Parathyroid adenoma (tissue), 2 donors: ENCODE data around the gene PRKCE.

Experiments
- H2AFZ ChIP-seq: fragments of 300-600 bp; sonication (generic); one replicate; pipeline ENCODE4 v1.7.0; 2017; ENCODE audit warnings: antibody characterized with exemption, mild to moderate bottlenecking
- H3K27ac ChIP-seq: fragments of 300-600 bp; sonication (generic); one replicate; pipeline ENCODE4 v1.7.0; 2017
- H3K27me3 ChIP-seq: fragments of 300-600 bp; sonication (generic); one replicate; pipeline ENCODE4 v1.7.0; 2017; ENCODE audit warnings: low read length; ENCODE audit not compliant: control insufficient read depth, insufficient read depth
- H3K36me3 ChIP-seq: fragments of 300-600 bp; sonication (generic); one replicate; pipeline ENCODE4 v1.7.0; 2017; ENCODE audit warnings: low read length; ENCODE audit not compliant: control insufficient read depth, insufficient read depth
- H3K4me1 ChIP-seq: fragments of 300-600 bp; sonication (generic); one replicate; pipeline ENCODE4 v1.7.0; 2017; ENCODE audit warnings: control low read depth
- H3K4me2 ChIP-seq: fragments of 300-600 bp; sonication (generic); one replicate; pipeline ENCODE4 v1.7.0; 2017; ENCODE audit warnings: low read length
- H3K4me3 ChIP-seq: fragments of 300-600 bp; sonication (generic); one replicate; pipeline ENCODE4 v1.7.0; 2017; ENCODE audit warnings: low read depth, low read length
- H3K79me2 ChIP-seq: fragments of 300-600 bp; sonication (generic); one replicate; pipeline ENCODE4 v1.7.0; 2017; ENCODE audit warnings: control low read depth
- H3K9ac ChIP-seq: fragments of 300-600 bp; sonication (generic); one replicate; pipeline ENCODE4 v1.7.0; 2017; ENCODE audit warnings: mild to moderate bottlenecking
- H3K9me3 ChIP-seq: fragments of 300-600 bp; sonication (generic); one replicate; pipeline ENCODE4 v1.7.0; 2017; ENCODE audit warnings: low read length; ENCODE audit not compliant: control insufficient read depth
- TF ChIP-seq, protein P1 (sequence below): fragments of 300-600 bp; sonication (generic); IDR thresholded peaks from one replicate; pipeline ENCODE4 v1.7.0; 2017; ENCODE audit warnings: antibody characterized with exemption, mild to moderate bottlenecking
- donor health status: primary hyperparathyroidism.

PRKCE gene

DNA sequence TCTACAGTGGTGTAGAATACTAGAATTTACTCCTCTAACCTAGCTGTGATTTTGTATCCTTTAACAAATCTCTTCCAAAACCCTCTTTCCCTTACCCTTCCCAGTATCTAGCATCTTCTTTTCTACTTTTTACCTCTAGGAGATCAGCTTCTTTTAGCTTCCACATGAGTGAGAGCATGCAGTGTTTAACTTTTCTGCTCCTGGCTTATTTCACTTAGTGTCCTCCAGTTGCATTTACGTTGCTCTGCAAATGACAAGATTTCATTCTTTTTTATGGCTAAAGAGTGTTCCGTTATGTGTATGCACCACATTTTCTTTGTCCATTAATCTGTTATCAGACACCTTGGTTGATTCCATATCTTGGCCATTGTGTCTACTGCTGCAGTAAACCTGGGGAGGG lies 228.5 kb downstream of the PRKCE start:
- Histone ChIP-seq H3K9ac (no peak overlapping the region), H3K27me3 (no peaks in the 10 kb centered on the region), H2AFZ (no peak overlapping the region), H3K4me3 (no peak overlapping the region), H3K79me2 (peaks cover 28% of the 10 kb centered on the region), H3K4me2 (no peak overlapping the region), H3K4me1 (peaks cover 23% of the 10 kb centered on the region), H3K36me3 (no peaks in the 10 kb centered on the region), H3K27ac (no peak overlapping the region), H3K9me3 (no peaks in the 10 kb centered on the region)
- TF ChIP-seq, protein P1, sequence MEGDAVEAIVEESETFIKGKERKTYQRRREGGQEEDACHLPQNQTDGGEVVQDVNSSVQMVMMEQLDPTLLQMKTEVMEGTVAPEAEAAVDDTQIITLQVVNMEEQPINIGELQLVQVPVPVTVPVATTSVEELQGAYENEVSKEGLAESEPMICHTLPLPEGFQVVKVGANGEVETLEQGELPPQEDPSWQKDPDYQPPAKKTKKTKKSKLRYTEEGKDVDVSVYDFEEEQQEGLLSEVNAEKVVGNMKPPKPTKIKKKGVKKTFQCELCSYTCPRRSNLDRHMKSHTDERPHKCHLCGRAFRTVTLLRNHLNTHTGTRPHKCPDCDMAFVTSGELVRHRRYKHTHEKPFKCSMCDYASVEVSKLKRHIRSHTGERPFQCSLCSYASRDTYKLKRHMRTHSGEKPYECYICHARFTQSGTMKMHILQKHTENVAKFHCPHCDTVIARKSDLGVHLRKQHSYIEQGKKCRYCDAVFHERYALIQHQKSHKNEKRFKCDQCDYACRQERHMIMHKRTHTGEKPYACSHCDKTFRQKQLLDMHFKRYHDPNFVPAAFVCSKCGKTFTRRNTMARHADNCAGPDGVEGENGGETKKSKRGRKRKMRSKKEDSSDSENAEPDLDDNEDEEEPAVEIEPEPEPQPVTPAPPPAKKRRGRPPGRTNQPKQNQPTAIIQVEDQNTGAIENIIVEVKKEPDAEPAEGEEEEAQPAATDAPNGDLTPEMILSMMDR = no peak

DNA sequence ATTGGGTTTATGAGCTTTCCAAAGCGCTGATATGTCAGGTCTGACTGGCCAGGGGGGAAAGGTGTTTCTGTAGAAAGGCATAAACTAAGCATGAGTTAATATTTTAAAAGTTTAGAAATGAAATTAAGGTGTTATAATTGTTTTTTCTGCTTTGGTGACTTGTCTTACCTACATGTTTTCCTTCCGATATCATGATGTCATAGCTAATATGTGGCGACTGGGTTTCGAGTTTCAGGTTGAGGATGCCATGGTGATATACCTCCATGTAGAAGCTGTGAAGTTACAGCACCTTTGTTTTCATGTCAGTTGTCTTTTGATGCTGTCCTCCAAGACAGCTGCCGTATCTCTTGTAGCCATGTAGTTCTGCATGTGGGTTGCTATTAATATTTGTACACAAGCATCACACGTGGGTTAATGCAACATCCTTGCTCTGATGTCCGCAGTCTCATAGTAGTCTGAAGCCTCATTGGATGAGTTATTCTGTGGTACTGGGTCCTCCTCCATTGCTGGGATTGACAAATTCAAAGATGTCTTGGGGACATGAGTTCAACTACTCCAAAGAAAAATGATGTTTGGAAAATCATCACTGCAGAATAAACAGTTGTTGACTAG lies 230.6 kb downstream of the PRKCE start:
- H3K9ac ChIP-seq = no peak overlapping the region
- H3K9me3 ChIP-seq = no peaks in the 10 kb centered on the region
- peaks cover 17% of the 10 kb centered on the region for H3K79me2 ChIP-seq
- TF ChIP-seq, protein P1 = no peak
- no peak overlapping the region for H2AFZ ChIP-seq
- peaks cover 43% of the 10 kb centered on the region for H3K4me1 ChIP-seq
- no peak overlapping the region for H3K27ac ChIP-seq
- H3K27me3 ChIP-seq = no peaks in the 10 kb centered on the region
- no peaks in the 10 kb centered on the region for H3K36me3 ChIP-seq
- H3K4me2 ChIP-seq = no peak overlapping the region
- H3K4me3 ChIP-seq = no peak overlapping the region

- Histone ChIP-seq H3K4me2 (no peak overlapping the region), H2AFZ (no peak overlapping the region), H3K36me3 (no peaks in the 10 kb centered on the region), H3K27ac (peak overlapping the region; percentile 11), H3K4me3 (no peak overlapping the region), H3K9ac (no peak overlapping the region), H3K27me3 (no peaks in the 10 kb centered on the region), H3K9me3 (no peaks in the 10 kb centered on the region), H3K79me2 (peaks cover 21% of the 10 kb centered on the region), H3K4me1 (peaks cover 52% of the 10 kb centered on the region)
- TF ChIP-seq, protein P1 = no peak
Observed at GRCh38 chr2:45882707-45883602, 231.5 kb downstream of the PRKCE start.

DNA sequence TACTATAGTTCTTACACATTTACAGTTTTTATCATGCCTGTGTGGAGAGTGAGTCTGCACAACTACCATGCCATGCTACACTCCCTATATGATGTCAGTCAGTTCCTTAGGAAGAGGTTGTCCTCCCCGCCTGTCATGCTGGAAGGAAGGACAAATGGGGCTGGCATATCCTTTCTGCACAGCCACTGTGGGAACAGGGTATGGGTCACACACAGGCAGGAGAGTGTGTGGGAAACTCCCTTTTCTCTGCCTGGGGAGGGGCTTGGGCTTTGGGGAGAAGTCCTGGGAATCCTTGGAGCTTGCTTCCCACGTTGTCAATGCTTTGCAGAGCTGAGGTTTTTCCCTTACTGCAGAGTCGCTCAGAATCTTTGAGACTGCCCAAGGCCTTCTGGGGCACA lies 232.1 kb downstream of the PRKCE start:
- H2AFZ ChIP-seq = no peak overlapping the region
- no peak overlapping the region for H3K27ac ChIP-seq
- H3K79me2 ChIP-seq = peaks cover 21% of the 10 kb centered on the region
- H3K9me3 ChIP-seq = no peaks in the 10 kb centered on the region
- H3K4me2 ChIP-seq = no peak overlapping the region
- H3K36me3 ChIP-seq = no peaks in the 10 kb centered on the region
- H3K4me3 ChIP-seq = no peak overlapping the region
- TF ChIP-seq, protein P1 = no peak
- peaks cover 58% of the 10 kb centered on the region for H3K4me1 ChIP-seq
- H3K9ac ChIP-seq = no peak overlapping the region
- no peaks in the 10 kb centered on the region for H3K27me3 ChIP-seq
